Measurements from ENCODE around the gene FN3KRP. TPM values are rescaled to one million over a fixed set of nuclear protein-coding genes. Genes with fewer than 3 reads are reported as not detected.
"Not testable (repeated sequence)": the region's sequence is repeated elsewhere in the genome, so short reads cannot be mapped to it uniquely, and the experiment has no call there.

Gene FN3KRP
- total RNA-seq, 2 donors from 2014 or later = 32.0 to 32.4 TPM

DNA sequence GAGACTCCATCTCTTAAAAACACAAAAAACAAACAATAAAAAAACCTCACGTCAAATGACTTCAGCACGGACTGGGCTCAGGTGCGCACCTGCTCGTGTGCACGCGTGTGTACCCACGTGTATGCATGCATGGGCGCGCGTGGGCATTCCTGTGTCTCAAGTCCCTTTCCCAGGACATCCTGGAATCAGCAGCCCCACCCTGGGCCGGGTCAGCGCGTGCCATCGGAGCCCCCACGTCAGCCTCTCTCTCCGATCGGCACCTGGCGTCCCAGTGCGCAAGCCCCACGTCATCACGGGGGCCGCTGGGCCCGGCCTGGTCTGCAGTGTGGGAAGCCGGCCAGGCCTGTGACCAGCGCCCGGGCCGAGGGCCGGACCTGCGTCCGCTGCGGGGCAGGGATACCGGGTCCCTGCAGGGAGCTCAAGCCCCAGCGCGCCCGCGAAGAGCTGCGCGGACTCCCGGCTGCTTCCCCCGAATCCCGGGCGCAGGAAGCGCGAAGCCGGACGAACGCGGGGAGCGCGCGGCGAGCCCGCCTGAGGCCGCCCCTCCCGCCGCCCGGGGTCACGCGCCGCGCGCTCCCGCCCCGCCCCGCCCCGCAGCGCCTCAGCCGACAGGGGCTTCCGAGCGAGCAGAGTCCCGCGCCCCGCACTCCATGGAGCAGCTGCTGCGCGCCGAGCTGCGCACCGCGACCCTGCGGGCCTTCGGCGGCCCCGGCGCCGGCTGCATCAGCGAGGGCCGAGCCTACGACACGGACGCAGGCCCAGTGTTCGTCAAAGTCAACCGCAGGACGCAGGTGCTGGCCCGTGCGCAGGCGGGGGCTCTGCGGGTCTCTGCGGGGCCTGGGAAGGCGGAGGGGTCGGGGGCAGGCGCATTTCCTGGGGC is 18.7 kb downstream of the FN3KRP start, which contains the start of gene FN3K:
Gene FN3K (plus strand): TSS at position 629 of the 880 bp plus-strand sequence. CDS start 22 bp downstream, at position 651.
- intact Hi-C loops (cut with DNase I, micrococcal nuclease) = no loop called here
- DNase-seq (peak; percentile 72 to 75), ATAC-seq (peak; percentile 87)

DNA sequence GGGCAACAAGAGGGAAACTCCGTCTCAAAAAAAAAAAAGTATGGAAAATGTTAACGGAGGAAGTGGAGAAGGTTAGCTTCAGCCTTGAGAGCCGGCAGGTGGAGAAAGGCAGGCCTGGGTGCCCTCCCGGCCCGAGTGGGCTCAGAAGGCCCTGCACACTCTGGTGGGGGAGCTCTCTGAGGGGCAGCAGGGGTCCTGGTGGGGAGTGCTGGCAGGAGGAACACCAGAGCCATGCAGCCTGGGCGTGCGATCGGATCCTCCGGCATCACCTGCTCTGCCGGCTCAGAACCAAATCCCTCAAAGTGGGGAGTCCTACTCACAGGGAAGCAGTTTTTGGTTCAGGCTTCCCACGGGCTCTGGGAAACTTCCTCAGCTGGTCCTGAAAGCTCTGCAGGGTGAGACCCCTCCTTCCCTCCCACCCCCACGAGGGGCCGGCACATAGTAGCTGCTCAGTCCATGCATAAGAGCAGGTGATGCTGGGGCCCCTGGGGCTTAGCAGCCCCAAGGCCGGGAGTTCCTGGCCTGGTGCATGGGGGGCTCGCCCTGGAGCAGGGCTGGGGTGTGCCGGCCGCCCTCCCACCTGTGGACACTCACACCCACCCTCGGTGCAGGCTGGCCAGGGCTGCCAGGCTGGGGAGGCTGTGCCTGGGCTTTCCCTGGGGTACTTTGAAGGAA is 20.1 kb downstream of the FN3KRP start:
- intact Hi-C loops (cut with DNase I, micrococcal nuclease) = no loop called here
- DNase-seq = no peak
- ATAC-seq = no peak

GRCh38 chr17:82737967-82738877 is 21.7 kb downstream of the FN3KRP start:
- no peak for DNase-seq
- intact Hi-C loops (cut with DNase I, micrococcal nuclease) = no loop called here
- no peak for ATAC-seq

DNA sequence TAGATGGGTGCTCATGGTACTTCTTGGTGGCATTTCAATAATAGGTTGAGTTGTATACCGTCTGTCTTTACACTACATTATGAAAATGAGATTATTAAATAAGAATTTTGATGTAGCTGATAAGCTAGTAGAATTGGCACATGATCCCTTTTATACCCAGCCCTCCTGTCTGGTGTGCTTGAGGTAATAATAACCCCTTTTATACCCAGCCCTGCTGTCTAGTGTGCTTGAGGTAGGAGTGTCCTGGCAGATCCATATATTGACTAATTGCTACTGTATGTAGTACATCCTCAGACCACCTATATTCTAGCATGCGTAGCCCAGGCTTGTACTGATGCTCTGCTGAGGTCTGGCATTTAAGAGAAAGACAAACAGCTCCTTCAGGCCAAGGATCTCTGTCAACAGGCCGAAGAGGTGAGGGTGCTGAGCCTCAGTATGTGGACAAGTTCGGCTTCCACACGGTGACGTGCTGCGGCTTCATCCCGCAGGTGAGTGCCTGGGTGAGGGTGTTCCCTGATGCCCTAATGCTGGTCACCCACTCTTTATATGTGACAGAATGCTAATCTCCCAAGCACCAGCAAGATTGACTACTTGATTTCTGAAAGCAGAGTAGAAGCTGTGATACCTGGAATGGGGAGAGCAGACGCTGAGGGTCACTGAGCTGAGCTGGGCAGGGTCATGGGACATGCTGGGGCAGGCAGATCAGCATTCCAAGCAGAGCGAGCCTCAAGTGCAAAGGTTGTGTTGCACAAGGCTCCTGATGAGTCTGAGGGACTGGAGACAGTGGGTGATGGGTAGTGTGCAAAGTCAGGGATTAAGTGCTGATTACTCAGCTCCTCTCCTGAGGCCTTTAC is 24.6 kb downstream of the FN3KRP start:
- ATAC-seq (no peak), DNase-seq (no peak)
- intact Hi-C loops (cut with DNase I, micrococcal nuclease) = no loop called here

- intact Hi-C loops (cut with DNase I, micrococcal nuclease) = no loop called here
- DNase-seq (no peak), ATAC-seq (peak; percentile 19)
These were observed 27.1 kb downstream of the FN3KRP start for GRCh38 chr17:82743344-82744219.

GRCh38 chr17:82744736-82745135 is 28.2 kb downstream of the FN3KRP start:
- DNase-seq; ATAC-seq; intact Hi-C loops (cut with DNase I, micrococcal nuclease): not testable (repeated sequence)

DNA sequence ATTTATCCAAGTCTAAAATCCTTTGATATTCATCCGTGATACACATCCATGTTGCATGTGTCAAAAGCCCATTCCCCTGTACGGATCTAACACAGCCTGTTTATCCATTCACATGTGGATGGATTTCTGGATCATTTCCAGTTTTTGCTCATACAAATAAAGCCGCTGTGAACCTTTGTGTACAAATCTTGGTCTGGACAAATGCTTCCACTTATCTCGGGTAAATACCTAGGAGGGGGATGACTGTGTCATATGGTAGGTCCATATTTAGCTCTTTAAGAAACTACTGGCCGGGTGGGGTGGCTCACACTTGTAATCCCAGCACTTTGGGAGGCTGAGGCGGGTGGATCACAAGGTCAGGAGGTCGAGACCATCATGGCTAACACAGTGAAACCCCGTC is 29.0 kb downstream of the FN3KRP start:
- no peak for DNase-seq

DNA sequence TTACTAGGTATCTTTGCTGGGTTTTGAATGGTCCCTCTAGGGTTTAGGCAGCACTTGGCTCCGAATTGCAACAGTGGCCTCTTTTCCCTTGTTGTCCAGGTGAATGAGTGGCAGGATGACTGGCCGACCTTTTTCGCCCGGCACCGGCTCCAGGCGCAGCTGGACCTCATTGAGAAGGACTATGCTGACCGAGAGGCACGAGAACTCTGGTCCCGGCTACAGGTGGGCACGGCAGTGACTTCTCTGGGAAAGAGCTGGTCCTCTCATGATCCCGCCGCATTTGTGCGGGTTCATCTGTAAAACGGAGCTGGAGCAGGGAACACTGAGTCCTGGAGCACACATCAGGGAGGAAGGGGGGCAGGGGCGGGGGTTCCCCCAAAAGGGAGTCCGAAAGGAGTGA is 32.2 kb downstream of the FN3KRP start:
- no peak for ATAC-seq
- no peak for DNase-seq
- intact Hi-C loops (cut with DNase I, micrococcal nuclease) = no loop called here

More for the DNA sequence above, 29.0 kb downstream of the FN3KRP start:
- no peak for ATAC-seq
- intact Hi-C loops (cut with DNase I, micrococcal nuclease) = no loop called here

- intact Hi-C loops (cut with DNase I, micrococcal nuclease) = no loop called here
- DNase-seq (no peak), ATAC-seq (no peak)
These were observed 33.9 kb downstream of the FN3KRP start for GRCh38 chr17:82750241-82750908.

DNA sequence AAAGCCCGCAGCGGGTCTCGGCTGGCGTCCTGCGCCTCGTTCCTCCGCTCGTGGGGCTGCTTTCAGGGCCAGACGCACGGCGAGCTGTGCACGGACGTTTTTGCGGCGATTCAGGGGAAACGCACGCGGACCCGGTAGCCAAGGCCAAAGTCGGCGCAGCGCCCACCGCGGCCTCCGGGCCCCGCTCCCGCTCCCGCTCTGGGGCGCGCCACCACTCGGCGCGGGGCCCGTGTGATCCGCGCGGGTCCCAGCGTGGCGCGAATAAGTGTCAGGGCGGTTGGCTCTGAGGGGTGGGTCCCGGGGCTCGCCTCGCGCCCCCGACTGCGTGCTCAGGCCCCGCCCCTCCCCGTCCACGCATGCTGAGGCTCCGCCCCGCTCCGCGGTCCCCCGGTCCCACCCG is 34.7 kb downstream of the FN3KRP start:
- DNase-seq (no peak), ATAC-seq (no peak)
- intact Hi-C loops (cut with DNase I, micrococcal nuclease) = no loop called here

GRCh38 chr17:82751571-82752370 is 35.3 kb downstream of the FN3KRP start, which contains the start of gene TBCD:
TBCD (plus strand) TSS chr17:82752065; CDS start chr17:82752194, 129 bp downstream.
- peak; percentile 88 to 93 for DNase-seq
- ATAC-seq = peak; percentile 80
- intact Hi-C loops (cut with DNase I, micrococcal nuclease) = no loop called here

DNA sequence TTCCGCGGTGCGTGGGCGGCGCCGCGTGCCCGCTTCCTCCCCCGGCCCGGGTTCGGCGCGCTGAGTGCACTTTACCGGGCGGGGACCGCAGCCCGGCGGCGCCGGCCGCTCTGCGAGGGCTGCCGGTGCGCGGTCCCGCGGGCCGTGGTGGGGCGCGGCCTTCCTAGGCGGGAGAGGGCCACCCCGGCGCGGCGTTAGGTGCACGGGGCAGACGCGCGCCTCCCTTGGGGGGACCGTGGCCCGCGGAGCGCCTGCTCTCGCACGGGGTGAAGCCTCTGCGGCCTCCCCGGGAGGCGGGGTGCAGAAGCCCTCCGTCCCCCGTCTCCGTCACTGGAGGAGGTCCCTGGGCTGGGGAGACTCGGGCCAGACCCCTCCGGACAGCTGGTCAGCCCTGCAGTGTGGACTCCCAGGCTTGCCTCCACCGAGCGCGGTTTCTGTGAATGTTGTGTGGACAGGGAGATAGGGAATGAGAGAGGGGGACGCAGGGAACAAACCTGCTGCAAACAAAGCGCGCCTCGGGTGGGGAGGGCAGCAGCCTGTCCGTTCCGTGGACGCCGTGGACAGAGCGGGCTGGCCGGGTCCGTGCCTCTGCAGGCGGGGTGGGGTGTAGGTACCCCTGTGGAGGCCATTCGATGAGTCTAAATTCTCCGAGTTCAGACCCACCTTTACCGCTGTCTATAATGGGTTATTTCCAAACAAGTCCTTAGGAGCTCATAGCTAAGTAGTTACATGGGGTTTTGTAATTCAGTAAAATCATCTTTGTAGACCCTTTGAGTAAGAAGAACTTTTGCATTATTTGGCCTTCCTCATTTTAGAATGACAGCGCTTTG is 36.1 kb downstream of the FN3KRP start:
- DNase-seq (peak in 1 of 2 donors; percentile 63), ATAC-seq (peak; percentile 22)
- intact Hi-C loops (cut with DNase I, micrococcal nuclease) = no loop called here

DNA sequence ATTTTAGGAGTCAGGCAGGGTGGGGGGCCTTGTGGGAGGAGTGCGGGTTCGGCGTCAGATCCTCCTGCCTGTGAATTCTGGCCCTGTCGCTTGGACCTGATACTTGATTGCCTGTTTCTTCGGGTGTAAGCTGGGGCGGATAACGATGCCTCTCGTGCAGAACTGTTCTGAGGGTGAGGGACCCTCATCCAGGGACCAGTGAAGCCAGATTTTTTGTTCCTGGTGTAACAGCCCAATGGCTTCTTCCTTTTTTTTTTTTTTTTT is 36.6 kb downstream of the FN3KRP start:
- intact Hi-C loops (cut with DNase I, micrococcal nuclease) = no loop called here
- ATAC-seq = no peak
- no peak for DNase-seq

- peak; percentile 61 to 66 for DNase-seq
- intact Hi-C loops (cut with DNase I, micrococcal nuclease) = no loop called here
- ATAC-seq = peak; percentile 58
These were observed 38.0 kb downstream of the FN3KRP start for GRCh38 chr17:82754297-82755208.
